Skeletal muscle cell (primary cell): Measurements from ENCODE around the gene STATH.
"Not testable (repeated sequence)": the region's sequence is repeated elsewhere in the genome, so short reads cannot be mapped to it uniquely, and the experiment has no call there.

Experiments
- DNase-seq: peaks from one replicate; pipeline ENCODE4 v3.0.0-alpha.2; 2010; ENCODE audit warnings: low read depth
- H3K4me3 ChIP-seq: 2 replicates; pipeline ENCODE4 v1.5.1; 2011; ENCODE audit warnings: low read depth, mild to moderate bottlenecking, control low read depth, low read length, moderate library complexity

Gene STATH

GRCh38 chr4:70041652-70042286 is 46.0 kb downstream of the STATH start:
- DNase-seq = no peak

DNA sequence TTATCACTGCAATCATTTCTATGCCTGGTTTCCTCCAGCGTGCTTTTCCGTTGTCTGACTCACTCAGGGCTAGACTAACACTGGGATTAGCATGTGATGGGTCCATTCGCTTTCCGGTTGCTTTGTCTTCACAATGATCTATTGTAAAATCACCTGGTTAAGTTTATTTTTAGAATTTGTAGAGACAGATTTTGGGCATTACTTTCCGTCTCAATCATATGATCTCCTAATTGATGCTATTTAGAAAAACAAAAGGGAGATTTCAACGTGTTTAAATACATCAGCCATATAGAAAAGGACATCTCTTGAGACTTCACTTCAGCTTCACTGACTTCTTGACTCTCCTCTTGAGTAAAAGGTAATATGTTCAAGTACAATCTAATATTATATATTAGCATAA is 54.4 kb downstream of the STATH start, which contains the start of gene HTN1:
HTN1 (plus strand) TSS at position 301 of the 400 bp plus-strand sequence. CDS start 2,639 bp downstream, outside the sequence.
- not testable (repeated sequence) for DNase-seq, H3K4me3 ChIP-seq

More at GRCh38 chr4:70041652-70042286, 46.0 kb downstream of the STATH start:
- no peak overlapping the region for H3K4me3 ChIP-seq
